Stimulated activated CD4-positive, alpha-beta T cell treated with anti-CD3 and anti-CD28 coated beads, TNF-alpha, amount 100 ng/mL, for 1 hour (primary cell): ENCODE data around the gene ZYG11B.
"Not testable (repeated sequence)": the region's sequence is repeated elsewhere in the genome, so short reads cannot be mapped to it uniquely, and the experiment has no call there.

Source experiments
- DNase-seq, 3 donors: peaks; one replicate each; pipeline ENCODE4 v3.0.0-alpha.2; 2020; ENCODE audit warnings: low read depth in 3 of 3, low spot score in 1 of 3

The ZYG11B gene

DNA sequence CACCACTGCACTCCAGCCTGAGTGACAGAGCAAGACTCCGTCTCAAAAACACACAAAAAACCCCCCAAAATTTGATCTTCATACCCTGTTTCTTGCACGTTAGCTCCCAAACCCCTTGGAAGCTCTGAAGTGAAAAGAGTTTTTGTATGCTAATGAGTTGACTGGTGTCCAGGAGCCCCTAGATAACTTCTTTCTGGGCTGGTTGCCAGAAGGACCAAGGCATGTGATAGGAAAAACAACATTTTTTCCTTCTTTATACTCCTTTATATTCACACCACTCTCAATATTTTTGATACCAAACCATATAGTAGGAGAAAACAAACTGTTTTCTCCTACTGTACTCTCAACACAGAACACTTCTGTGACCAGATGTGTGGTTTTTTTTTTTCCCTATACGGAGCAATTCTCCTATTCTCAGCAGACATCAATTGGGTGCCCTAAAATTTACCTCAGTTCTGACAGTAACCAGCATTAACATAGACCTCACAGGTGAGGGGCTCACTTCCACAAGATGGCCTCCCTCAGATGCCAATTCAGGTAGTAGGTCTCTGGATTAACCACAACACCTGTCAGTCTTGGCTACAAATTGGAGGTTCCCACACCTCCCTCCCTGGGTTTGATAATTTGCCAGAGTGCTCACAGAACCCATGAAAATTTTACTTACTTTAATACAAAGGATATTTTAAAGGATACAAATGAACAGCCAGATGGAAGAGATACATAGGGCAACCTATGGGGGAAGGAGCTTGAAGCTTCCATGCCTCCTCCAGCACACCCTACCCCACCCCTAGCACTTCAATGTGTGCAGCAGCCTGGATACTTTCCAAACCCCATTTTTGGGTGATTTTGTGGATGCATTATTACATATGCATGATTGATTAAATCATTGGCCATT lies 25.6 kb downstream of the ZYG11B start:
- no peak for DNase-seq

DNA sequence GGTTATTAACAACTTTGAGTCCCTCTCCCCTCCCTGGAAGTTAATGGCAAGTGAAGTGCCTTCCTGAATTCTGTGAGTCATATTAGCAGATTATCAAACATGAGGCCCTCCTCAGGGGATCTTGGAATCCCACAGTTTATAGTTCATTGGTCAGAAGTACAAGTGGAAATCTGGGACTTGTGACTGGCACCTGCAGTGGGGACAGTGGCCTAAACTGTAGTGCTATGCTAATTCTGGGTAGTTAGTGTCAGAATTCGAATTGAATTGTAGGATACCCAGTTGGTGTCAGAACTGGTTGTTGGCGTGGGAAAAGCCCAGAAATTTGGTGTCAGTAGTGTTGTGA lies 26.2 kb downstream of the ZYG11B start:
- no peak for DNase-seq

DNA sequence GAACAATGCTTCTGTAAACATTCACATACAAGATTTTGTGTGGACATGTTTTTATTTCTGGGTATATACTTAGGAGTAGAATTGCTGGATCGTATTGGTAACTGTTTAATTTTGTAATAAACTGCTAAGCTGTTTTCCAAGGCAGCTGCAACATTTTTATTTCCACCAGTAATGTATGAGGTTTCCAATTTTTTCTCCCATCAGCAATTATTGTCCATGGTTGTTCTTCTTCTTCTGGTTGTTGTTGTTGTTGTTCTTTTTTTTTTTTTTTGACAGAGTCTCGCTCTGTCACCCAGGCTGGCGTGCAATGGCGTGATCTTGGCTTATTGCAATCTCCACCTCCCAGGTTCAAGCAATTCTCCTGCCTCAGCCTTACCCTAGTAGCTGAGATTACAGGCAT lies 26.9 kb downstream of the ZYG11B start:
- DNase-seq = no peak

DNA sequence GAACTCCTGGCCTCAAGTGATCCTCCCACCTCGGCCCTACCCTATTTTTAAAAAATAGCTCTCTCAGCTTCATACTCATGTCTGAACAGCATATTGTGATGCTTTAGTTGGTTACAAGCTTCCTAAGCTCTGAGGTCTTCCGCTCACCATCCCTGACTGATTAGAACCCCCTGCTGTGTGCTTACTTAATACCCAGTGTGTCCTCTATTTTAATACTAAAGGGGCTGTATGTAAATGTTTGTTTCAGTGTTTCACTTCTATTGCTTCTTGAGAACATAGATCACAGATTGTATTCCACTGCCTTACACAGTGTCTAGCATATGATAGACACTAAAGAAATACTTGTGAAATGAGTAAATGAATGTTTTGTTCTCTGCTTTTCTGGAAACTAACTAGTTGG lies 29.8 kb downstream of the ZYG11B start:
- no peak for DNase-seq

DNA sequence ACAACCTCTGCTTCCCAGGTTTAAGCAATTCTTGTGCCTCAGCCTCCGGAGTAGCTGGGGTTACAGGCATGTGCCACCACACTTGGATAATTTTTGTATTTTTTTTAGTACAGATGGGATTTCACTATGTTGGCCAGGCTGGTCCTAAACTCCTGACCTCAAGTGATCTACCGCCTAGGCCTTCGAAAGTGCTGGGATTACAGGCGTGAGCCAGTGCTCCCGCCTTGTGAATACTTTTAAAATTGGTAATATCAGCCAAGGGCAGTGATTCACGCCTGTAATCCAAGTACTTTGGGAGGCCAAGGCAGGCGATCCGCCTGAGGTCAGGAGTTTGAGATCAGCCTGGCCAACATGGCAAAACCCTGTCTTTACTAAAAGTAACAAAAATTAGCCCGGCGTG lies 33.7 kb downstream of the ZYG11B start:
- no peak for DNase-seq

DNA sequence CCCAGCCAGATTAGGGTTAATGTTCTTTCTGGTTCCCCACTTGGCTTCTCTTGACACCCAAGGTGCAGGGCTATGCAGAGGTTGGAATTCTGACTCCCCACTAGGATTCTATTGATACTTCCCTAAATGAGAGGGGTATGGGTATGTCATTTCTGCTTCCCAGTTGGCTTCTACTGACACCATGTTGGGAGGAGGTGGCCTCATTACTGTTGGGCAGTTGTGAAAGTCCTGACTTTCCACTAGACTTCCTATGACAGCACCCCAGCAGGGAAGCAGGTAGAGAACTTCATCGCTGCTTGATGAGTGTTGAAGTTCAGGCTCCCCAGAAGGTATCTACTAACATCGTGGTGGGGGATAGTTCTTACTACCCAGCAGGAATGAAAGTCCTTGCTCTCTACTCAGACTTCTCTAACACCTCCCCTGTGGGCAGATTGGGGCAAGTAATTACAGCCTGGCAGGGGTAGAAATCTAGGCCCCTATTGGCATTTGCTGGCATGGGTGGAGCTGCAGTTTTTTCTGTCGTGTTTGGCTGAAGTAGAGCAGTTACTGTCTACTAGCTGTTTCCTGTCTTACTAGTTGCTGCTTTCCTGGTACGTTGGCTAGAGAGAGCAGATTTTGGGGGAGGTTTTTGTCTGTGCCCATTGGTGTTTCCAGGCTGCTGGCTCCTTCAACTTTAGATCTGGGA lies 41.5 kb downstream of the ZYG11B start:
- no peak for DNase-seq

DNA sequence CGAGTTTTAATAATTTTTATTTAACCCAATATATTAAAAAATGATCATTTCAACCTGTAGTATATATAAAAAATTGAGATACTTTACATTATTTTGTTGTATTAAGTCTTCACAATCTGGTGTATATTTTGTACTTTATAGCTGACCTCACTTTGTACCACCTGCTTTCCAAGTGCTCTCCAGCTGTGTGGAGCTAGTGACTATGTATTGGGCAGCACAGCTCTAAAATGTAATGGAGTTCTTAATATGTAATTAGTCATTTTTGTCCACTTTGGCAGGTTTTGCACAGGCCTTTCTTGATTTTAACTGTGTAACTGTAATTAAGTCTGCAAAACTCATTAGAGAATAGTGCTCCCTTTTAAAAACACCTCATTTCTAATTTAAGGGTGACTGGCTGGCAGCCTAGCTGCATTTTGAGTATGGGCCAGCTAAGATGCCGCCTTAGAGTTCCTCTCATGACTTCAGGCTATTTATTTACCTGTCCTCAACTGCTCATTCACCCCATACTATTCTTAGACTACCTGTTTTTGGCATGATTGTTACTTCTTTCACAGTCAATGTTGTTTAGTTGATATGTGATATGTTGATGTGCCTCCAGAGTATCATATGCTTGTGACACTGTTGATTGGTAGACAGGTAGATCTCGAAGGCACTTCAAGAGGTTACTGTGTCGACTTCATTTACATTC lies 43.2 kb downstream of the ZYG11B start:
- no peak for DNase-seq

DNA sequence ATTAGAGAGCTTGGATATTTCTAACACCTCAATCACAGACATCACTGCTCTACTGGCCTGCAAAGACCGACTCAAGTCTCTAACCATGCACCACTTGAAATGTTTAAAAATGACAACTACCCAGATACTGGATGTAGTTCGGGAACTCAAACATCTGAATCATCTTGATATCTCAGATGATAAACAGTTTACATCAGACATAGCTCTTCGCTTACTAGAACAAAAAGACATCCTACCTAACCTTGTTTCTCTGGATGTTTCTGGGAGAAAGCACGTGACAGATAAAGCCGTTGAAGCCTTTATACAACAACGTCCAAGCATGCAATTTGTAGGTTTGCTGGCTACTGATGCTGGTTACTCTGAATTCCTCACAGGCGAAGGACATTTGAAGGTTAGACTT lies 45.1 kb downstream of the ZYG11B start:
- no peak for DNase-seq

DNA sequence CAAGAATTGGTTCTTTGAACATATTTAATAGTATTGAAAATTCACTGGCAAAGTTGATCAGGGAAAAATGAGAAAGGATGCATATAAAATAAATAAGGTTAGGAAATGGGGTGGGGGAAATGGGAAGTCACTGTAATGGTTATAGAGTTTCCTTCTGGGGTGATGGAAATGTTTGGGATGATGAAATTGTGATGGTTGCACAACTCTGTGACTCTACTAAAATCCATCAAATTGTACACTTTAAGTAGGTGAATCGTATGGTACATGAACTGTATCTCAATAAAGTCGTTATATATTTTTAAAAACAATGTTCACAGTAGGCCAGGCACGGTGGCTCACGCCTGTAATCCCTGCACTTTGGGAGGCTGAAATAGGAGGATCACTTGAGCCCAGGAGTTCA lies 59.9 kb downstream of the ZYG11B start:
- DNase-seq = no peak

DNA sequence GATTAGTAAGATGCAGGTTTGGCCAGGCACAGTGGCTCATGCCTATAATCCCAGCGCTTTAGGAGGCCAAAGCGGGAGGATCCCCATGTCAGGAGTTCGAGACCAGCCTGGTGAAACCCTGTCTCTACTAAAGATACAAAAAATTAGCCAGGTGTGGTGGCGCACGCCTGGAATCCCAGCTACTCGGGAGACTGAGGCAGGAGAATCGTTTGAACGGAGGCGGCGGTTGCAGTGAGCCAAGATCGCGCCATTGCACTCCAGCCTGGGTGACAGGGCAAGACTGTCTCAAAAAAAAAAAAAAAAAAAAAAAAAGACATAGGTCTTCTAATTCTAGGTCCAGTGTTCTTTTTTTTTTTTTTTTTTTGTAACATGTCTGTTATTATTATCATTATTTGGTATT lies 64.2 kb downstream of the ZYG11B start:
- not testable (repeated sequence) for DNase-seq

DNA sequence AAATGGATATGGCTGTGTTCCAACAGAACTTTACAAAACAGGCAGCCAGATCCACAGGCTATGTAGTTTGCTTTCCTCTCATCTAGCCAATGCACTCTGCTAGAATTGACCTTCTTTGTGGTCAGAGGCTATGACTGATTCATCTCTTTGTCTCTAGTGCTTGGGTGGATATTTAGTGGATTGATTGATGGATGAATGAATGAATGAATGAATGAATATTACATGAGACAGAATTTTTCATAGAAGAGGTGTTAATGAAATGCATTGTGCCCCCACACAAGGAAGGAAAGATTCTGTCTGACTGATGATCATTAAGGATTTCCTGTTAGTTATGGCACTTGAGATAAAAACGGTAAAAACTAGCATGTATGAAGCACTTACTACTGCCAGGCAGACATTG lies 65.8 kb downstream of the ZYG11B start:
- DNase-seq = no peak

DNA sequence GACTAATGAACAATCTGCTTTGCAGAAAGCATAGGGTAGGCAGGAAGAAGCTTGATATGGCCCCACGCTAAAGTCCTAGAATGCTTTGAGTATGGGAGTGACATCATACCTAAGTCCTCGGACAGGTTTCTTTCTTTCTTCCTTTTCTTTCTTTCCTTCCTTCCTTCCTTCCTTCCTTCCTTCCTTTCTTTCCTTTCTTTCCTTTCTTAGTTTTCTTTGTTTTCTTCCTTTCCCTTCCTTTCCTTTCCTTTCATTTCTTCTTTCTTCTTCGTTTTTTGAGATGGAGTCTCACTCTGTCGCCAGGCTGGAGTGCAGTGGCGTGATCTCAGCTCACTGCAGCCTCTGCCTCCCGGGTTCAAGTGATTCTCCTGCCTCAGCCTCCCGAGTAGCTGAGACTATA lies 67.5 kb downstream of the ZYG11B start:
- DNase-seq = not testable (repeated sequence)

DNA sequence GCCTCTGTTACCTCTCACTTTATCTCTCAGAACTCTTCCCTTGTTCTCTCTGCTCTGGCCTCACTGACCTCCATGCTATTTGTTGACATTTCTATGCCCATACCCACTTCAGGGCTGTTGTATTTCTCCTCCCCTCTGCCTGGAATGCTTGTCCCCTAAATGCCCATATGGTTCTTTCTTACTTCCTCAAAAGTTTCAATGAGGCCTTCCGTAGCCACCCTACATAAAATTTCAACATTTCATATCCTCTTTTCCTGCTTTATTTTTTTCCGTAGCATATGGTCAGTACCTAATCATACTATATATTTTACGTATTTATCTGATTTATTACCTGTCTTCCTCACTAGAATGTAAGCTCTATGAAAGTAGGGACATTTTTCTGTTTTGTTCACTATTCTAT lies 69.2 kb downstream of the ZYG11B start:
- no peak for DNase-seq

DNA sequence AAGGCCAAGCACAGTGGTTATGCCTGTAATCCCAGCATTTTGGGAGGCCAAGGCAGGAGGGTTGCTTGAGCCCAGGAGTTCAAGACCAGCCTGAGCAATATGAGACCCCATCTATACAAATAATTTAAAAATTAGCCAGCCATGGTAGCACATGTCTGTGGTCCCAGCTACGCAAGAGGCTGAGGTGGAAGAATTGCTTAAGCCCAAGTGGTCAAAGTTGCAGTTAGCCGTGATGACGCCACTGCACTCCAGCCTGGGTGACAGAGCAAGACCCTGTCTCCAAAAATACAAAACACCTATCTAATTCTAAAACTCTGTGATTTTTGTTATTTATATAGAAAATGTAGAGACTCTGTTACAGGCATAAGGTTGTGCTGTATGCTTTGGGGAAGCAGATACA lies 72.1 kb downstream of the ZYG11B start:
- no peak for DNase-seq

DNA sequence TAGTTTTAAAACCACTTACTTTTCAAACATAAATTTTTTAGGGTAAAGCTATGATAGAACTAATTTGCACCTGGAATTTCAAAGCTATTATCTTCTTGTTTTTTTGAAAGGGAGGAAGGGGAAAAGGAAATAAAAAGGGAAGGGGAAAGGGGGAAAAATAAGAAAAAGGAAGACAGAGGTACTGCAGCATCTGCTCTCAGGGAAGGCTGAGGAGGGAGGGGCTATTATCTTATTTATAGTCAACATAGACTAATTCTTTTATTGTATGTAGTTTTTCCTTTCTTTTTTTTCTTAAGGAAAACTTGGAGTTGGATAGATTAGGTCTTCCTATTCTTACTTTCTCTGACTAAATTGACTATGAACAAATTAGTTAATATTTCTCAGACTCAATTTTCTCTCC lies 74.8 kb downstream of the ZYG11B start:
- DNase-seq = no peak

DNA sequence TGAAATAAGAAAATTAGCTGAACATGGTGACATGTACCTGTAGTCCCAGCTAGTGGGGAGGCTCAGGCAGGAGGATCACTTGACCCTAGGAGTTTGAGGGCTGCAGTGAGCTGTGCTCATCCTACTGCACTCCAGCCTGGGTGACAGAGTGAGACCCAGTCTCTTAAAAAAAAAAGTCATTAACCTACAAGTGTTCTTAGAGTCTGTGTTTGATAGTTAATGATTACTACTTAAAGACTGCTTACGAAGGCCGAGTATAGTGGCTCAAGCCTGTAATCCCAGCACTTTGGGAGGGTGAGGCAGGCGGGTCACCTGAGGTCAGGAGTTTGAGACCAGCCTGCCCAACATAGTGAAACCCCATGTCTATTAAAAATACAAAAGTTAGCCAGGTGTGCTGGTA lies 77.8 kb downstream of the ZYG11B start:
- DNase-seq = not testable (repeated sequence)

DNA sequence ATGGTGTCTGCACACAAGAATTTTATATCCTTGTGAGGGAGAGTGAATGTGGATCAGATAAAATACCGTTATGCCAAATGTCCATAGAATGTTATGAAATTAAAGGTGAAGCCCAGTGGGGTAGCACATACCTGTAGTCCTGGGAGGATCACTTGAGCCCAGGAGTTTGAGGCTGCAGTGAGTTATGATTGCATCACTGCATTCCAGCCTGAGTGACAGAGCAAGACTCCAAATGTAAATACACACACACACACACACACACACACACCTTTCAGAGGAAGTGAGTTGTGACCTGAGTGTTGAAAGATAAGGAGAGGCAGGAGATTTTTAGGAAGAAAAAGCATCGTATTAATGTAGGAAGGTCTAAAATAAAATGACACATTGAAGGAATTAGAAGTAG lies 88.2 kb downstream of the ZYG11B start:
- DNase-seq = no peak

DNA sequence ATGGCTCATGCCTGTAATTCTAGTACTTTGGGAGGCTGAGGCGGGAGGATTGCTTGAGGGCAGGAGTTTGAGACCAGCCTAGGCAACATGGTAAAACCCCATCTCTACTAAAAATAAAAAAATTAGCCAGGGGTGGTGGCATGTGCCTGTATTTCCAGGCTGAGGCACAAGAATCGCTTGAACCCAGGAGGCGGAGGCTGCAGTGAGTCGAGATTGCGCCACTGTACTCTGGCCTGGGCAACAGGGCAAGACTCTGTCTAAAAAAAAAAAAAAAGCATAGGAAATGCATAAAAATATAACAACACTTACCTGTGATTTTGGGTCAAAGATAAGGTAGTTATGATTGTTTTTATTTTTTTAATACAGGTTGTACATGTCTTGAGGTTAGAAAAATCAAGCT lies 94.6 kb downstream of the ZYG11B start:
- not testable (repeated sequence) for DNase-seq

DNA sequence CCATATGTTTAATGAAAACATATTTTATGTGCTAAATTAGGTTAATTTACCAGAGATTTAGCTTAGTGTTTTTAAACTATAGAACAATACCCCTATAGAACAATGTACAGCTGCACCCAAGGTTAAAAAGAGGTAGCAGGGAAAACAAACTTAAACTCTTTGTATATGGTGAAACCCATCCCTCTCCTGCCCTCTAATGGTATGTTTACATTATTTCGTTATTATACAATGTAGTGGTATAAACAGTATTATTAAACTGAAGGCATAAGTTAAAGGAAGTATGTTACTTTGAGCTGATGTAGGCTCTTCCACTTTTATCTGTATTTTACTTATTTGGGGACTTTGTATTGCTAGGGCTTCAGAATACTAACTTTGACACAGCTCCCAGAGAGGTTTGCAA lies 99.6 kb downstream of the ZYG11B start:
- DNase-seq = no peak

DNA sequence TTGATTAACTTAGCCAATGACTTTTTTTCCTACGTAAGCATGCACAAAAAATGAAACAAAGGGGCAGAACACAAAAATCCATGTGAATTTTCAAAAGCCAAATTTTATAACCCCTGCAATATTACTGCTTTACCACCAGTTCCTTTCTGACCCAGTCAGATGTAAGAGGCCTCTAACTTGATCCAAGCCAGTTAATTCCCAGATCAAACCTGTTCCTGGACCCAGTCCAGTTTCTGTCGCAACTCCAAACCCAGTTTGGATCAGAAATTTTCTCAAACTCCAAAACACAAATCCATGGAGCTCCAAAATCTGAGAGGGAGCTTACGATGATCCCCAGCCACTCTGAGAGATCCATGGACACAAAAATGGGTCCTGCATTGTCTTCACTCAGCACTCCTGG lies 108.5 kb downstream of the ZYG11B start:
- no peak for DNase-seq

DNA sequence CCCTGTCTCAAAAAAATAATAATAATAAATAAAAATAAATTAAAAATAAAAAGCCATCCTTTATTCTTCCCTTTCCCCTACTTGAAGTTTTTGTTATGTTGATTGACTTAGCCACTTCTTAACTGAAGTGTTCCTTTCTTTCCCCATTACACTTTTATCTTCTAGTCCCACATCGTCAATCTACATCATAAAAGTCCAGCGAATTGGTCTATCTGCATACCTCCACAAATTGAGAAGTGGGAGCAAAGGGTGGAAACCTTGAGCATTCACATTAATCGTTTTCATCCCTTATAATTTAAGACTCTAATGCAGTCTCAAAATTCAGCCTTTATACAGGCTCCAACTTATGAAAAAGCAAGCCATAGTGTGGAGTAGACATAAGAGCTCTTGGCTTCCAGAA lies 109.8 kb downstream of the ZYG11B start:
- no peak for DNase-seq

DNA sequence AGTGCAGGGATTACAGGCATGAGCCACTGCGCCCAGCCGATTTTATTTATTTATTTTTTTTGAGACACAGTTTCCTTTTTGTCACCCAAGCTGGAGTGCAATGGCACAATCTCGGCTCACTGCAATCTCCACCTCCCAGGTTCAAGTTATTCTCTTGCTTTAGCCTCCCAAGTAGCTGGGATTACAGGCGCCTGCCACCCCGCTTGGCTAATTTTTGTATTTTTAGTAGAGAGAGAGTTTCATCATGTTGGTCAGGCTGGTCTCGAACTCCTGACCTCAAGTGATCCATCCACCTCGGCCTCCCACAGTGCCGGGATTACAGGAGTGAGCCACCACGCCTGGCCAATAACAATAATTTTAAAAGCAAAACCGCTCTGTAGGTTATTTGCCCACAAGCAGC lies 112.9 kb downstream of the ZYG11B start:
- DNase-seq = not testable (repeated sequence)
